Progenitor cell of endocrine pancreas (in vitro differentiated cells): ENCODE data around the gene TRPM3. TPM values are rescaled to one million over a fixed set of nuclear protein-coding genes. Genes with fewer than 3 reads are reported as not detected.

Experiments used
- DNase-seq: peaks from one replicate; pipeline ENCODE4 v3.0.0; 2021; ENCODE audit warnings: low spot score; ENCODE audit not compliant: unreplicated experiment
- H3K27ac Mint-ChIP-seq: 2 replicates; pipeline ENCODE4 v1.8.0; 2021; ENCODE audit warnings: mild to moderate bottlenecking, moderate library complexity, mixed read lengths
- H3K27me3 Mint-ChIP-seq: 2 replicates; pipeline ENCODE4 v1.8.0; 2021; ENCODE audit warnings: mixed read lengths
- H3K36me3 Mint-ChIP-seq: 2 replicates; pipeline ENCODE4 v1.8.0; 2022; ENCODE audit warnings: mixed read lengths; ENCODE audit not compliant: insufficient read depth
- H3K4me1 Mint-ChIP-seq: 2 replicates; pipeline ENCODE4 v1.8.0; 2021; ENCODE audit warnings: low read depth, mixed read lengths
- H3K4me3 Mint-ChIP-seq: 2 replicates; pipeline ENCODE4 v1.8.0; 2021; ENCODE audit warnings: low read depth, mild to moderate bottlenecking, moderate library complexity, mixed read lengths
- H3K9me3 Mint-ChIP-seq: 2 replicates; pipeline ENCODE4 v1.8.0; 2021; ENCODE audit warnings: low read depth, mixed read lengths
- CTCF ChIP-seq: fragments of 200-600 bp; sonication (generic); IDR thresholded peaks from one replicate; pipeline ENCODE4 v1.5.0; 2021; ENCODE audit warnings: antibody characterized with exemption, mild to moderate bottlenecking; ENCODE audit not compliant: unreplicated experiment
- total RNA-seq: library from RNA; stranded (reverse); gene quantifications from 2 replicates; pipeline ENCODE4 v1.2.1, GENCODE V29; 2021

The TRPM3 gene
- total RNA-seq, 1 donor from 2014 or later = 1.6 TPM

- H3K9me3 Mint-ChIP-seq = no peaks in the 10 kb centered on the region
- no peak for TF ChIP-seq CTCF
- H3K4me3 Mint-ChIP-seq = no peak overlapping the region
- no peaks in the 10 kb centered on the region for H3K4me1 Mint-ChIP-seq
- no peaks in the 10 kb centered on the region for H3K27me3 Mint-ChIP-seq
- no peak for DNase-seq
- H3K27ac Mint-ChIP-seq = no peak overlapping the region
- H3K36me3 Mint-ChIP-seq = no peaks in the 10 kb centered on the region
Measured at GRCh38 chr9:70531311-70531710, 590.1 kb downstream of the TRPM3 start.

- no peaks in the 10 kb centered on the region for H3K36me3 Mint-ChIP-seq
- H3K27ac Mint-ChIP-seq = no peak overlapping the region
- H3K4me3 Mint-ChIP-seq = no peak overlapping the region
- H3K27me3 Mint-ChIP-seq = no peaks in the 10 kb centered on the region
- TF ChIP-seq CTCF = no peak
- no peak for DNase-seq
- no peaks in the 10 kb centered on the region for H3K4me1 Mint-ChIP-seq
- H3K9me3 Mint-ChIP-seq = no peaks in the 10 kb centered on the region
Measured at GRCh38 chr9:70530716-70531115, 590.7 kb downstream of the TRPM3 start.

- no peak overlapping the region for H3K27ac Mint-ChIP-seq
- H3K9me3 Mint-ChIP-seq = peaks cover 3% of the 10 kb centered on the region
- no peaks in the 10 kb centered on the region for H3K27me3 Mint-ChIP-seq
- no peak overlapping the region for H3K4me3 Mint-ChIP-seq
- H3K36me3 Mint-ChIP-seq = no peaks in the 10 kb centered on the region
- H3K4me1 Mint-ChIP-seq = no peaks in the 10 kb centered on the region
- no peak for TF ChIP-seq CTCF
- DNase-seq = no peak
Measured at GRCh38 chr9:70529833-70530232, 591.6 kb downstream of the TRPM3 start.

- H3K27me3 Mint-ChIP-seq = no peaks in the 10 kb centered on the region
- no peak overlapping the region for H3K4me3 Mint-ChIP-seq
- H3K9me3 Mint-ChIP-seq = peaks cover 4% of the 10 kb centered on the region
- TF ChIP-seq CTCF = no peak
- no peaks in the 10 kb centered on the region for H3K4me1 Mint-ChIP-seq
- no peak overlapping the region for H3K27ac Mint-ChIP-seq
- H3K36me3 Mint-ChIP-seq = no peaks in the 10 kb centered on the region
- DNase-seq = no peak
Measured at GRCh38 chr9:70529377-70529776, 592.0 kb downstream of the TRPM3 start.

- Mint-ChIP-seq H3K4me1 (no peaks in the 10 kb centered on the region), H3K9me3 (peaks cover 4% of the 10 kb centered on the region), H3K27me3 (no peaks in the 10 kb centered on the region), H3K4me3 (no peak overlapping the region), H3K36me3 (no peaks in the 10 kb centered on the region), H3K27ac (no peak overlapping the region)
- no peak for TF ChIP-seq CTCF
- DNase-seq = no peak
Measured at GRCh38 chr9:70526902-70527301, 594.5 kb downstream of the TRPM3 start.
